Activated T-cell treated with anti-CD3 and anti-CD28 coated beads for 24 hours (primary cell): ENCODE measurements around the gene PATZ1.
A peak's percentile ranks its signal among the peaks of the same experiment; 100 is the strongest.

Source experiments
- DNase-seq: peaks from one replicate; pipeline ENCODE4 v3.0.0-alpha.2; 2020; ENCODE audit warnings: low read depth

Gene PATZ1

GRCh38 chr22:31313366-31314147, 32.6 kb downstream of the PATZ1 start:
- DNase-seq: peak; percentile 52

- no peak for DNase-seq
Observed at GRCh38 chr22:31308181-31308580, 38.0 kb downstream of the PATZ1 start.

DNA sequence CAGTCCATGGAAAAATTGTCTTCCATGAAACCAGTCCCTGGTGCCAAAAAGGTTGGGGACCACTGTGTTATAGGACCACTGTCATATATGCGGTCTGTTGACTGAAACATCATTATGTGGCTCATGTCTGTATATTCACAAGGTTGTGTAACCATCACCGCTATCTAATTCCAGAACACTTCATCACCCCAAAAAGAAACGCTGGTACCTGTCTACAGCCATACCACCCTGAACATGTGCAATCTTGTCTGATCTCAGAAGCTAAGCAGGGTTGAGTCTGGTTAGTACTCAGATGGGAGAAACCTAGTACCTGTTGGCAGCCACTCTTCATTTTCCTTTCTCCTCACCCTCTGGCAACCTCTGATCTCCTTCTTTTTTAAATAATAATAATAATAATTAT, 41.0 kb downstream of the PATZ1 start:
- DNase-seq: no peak

GRCh38 chr22:31302537-31302936, 43.6 kb downstream of the PATZ1 start:
- DNase-seq: no peak

DNA sequence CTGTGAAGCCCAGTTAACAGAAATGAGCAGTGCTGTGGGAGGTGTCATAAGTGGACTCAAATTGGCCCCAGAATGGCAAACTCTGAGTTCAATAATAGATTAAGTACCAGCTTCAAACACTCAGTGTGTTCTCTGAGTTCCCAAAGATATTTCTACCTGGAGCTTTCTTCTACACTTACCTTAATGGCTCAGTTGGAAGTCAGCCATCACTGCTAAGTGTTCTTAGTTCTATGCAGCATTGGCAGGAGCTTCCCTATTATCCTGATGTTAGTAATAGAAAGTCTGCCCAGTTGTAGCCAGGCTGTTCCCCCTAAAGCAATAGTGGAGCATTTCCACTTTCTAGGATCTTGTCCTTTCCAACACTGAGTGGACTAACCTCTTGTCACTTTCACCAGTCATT, 44.1 kb downstream of the PATZ1 start:
- DNase-seq: no peak

DNA sequence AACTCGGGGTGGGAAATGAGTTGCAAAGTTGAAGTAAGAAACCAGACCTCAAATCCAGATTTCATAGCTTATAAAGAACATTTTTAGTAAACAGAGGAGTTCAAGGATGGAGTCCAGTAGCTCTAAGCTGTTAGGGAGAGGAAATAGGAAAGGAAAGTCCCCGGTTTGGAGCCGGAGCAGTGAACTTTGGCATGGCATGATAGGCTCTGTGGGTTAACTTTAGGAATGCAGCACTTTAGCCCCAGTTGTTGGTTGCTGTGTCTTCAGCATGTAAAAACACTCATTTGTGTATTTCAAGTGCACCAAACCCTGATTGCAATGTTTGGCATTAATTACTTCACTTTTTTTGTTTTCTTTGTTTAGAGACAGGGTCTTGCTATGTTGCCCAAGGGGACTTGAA, 45.2 kb downstream of the PATZ1 start:
- DNase-seq: no peak

DNA sequence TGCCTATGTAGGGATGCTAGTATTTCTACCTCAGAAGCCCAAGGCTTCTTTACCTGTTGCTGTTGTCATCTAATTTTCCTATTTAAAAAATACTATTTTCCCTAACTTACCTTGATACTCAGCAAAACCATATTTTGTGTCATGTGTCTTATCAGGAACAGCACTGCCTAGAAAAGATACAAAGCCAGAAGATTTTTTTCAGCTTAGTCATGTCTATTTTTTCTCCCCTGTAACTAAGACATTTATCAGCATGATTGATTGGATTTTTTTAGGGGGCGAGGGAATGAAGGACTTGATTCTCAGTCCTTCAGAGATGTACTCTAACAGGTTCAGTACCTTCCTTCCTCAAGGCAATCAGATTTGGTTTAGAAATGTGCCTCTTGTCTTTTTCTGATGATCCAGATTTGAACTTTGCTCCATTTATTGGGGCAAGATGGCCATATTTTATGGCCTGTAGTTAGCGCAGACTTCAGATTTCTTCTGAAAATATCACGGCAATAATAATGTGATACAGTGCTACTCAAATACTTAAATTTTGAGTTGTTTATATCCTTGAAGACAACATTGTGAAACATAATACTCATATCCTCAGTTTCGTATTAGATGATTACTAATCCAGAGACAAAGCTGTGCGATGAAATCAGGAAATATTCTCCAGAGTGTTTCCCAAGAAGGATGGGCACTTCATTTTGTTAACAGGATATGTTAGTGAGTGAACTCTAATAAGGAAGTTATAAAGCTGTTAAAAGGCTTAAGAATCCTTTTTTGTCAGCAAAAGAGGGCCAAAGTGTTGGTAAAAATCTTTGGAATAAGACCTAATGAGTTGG, 50.1 kb downstream of the PATZ1 start:
- DNase-seq: no peak

DNA sequence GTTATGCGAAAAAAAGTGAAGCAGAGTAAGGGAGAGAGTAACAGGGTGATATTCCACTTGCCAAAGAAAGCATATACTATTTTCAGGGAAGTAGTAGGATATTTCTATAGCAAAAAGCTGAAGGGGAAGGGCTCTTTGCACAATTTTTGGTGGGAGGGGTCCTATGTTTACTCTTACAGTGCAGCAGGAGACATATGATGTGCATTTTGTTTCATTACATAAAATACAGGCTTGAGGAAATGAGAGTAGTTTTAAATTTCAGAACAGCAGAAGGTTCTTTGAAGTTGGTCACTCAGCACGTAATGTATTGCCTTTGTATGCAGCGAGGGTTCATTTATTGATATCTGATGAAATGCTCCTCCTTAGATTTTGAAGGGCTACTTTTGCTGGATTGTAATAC, 50.8 kb downstream of the PATZ1 start:
- no peak for DNase-seq

DNA sequence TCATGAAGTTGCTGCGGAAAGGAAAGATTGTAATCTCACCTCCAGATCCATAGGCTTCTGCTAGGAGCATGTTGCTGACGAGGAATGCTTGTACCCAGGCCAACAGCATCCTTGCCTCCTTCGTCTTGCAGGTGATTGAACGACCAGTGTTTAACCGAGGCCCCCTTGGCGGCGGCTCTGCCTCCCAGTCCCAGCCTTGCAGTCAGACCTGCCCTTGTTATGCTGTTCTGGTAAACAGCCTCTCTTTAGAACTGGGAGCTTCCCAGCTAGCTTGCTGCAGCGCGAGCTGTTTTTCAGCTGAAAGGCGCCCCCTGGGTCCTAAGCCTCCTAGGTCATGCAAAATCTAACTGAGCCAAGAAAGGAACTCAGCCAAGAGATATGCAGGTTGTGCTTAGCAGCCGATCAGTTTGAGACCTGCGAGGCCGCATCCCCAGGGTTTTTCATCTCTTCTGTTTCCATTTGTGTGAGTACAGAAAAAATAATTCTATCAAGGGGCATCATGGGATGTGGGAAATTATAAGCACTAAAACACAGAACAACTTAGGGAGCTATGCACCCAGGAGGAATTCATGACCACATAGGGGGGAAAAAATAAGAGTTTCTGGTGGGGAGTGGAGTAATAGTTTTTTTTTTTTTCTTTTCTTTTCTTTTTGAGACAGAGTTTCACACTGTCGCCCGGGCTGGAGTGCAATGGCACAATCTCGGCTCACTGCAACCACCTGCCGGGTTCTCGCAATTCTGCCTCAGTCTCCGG, 53.7 kb downstream of the PATZ1 start, which contains the start of gene PIK3IP1:
TSS of gene PIK3IP1 (minus strand) at position 253 of the 754 bp plus-strand sequence. CDS start at position 109, 144 bp downstream.
- DNase-seq: peak; percentile 75

DNA sequence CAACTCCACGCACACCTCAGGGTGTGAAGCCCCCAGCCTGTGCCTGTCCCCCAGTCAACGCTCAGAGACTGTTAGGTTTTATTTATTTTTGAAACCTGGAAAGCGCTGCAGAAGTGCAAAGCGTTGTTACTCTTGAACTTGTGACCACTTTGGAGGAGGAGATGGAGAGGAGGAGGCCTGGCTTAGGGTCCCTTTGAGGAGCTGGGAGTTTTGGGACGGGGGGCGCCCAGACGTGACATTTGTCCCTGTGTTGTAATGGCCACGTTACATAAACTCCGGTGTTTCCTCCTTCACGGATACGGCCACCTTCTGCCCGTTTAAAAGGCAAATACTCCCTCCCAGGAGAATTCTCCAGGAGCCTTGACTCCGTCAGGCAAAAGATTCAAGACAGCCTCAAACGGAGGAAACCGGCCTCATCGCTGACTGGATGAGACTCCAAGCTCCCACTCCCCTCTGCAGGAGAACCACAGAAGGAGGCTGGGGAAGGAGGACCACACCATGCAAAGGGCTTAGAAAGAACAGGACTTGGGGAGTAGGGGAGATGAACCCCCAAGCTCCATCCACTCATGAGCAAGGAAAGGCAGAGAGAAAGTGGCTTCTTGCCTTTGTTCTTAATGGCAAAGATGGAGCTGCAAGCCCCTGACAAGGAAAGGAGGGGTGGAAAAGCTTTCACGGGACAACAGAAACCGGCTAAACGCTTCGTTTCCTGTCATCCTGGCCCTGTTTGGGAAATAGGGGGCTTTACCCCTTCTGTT, 54.5 kb downstream of the PATZ1 start:
- no peak for DNase-seq

- DNase-seq: peak; percentile 90
Observed at GRCh38 chr22:31290494-31291471, 55.4 kb downstream of the PATZ1 start.

DNA sequence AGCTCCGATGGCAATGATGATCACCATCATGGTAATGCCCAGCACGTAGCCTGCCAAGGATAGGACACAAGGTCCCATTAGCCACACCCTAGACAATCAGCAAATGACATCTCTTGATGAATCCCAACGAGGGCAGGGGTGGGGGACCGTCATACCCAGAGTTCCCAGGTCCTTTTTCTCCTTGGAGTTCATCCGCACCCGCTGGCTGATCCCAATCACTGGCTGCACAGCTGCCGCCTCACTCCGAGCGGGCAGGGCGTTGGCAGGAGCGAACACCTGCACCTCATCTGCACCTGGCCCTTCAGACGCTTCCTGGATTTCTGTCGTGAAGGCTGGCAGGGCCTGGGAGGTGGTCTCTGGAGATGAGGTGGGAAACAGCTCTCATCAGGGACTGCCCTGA, 56.8 kb downstream of the PATZ1 start:
- no peak for DNase-seq

- no peak for DNase-seq
Observed at GRCh38 chr22:31288496-31289240, 57.5 kb downstream of the PATZ1 start.

DNA sequence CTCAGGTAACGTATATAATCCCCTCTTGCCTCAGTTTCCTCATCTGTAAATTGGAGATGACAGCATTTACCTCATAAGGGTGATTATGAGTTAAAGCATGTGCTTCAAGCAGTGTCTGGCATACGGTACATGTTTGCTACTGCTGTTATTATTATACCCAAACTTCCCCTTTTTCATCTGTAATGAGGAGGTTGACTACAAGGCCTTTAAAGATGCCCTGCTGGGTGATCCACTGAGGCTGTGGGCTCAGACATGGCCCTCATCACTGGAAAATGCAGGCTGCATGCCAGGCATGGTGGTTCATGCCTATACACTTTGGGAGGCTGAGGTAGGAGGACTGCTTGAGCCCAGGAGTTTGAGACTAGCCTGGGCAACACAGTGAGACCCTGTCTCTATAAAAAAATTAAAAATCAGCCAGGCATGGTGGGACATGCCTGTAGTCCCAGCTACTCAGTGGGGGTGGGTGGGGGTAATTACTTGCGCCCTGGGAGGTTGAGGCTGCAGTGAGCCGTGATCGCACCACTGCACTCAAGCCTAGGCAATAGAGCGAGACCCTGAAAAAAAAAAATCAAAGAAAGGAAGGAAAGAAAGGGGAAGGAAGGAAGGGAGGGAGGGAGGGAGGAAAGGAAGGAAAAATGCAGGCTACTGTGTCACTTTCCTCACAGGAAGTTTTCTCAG, 58.2 kb downstream of the PATZ1 start:
- no peak for DNase-seq

GRCh38 chr22:31286360-31287255, 59.5 kb downstream of the PATZ1 start:
- DNase-seq: peak; percentile 46

DNA sequence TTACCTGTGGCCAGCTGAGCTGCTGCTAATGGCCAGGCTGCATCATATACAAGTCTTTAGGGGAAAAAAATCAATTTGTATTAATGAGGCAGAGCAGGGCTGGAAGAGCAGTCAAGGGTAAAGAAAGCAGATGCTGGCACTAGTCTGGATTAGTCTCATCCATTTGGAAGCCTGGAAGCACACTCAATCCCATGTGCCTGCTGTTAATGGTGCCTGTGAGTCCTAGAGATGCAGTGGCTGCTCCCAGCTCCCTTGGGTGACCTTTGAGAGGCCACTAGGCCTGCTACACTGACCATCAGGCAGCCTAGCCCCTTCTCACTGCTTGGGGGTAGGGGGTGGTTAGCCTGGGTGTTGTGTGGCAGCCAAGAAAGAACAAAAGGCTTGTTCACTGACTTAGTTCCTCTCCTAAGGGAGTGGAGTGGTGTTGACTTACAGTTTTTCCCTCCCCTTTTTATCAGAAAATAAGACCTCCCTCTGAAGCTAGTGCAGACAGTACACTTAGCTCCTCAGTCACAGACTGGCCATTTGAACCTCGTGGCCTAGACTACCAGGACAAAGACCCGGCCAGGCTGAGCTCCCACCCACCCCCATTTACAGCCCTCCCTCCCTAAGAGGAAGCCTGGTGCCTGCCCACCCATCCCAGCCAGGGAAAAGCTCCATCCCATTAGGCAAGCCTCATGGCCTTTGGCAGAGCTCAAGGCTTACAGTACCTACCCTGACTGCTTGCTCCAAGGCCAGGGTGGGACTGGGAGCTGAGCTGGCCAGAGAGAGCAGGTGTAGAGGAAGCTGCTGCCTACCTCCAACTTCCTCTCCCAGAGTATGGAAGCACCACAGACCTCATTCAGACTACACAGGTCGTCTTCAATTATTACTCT, 61.6 kb downstream of the PATZ1 start:
- no peak for DNase-seq
